ENCODE measurements around the gene CD33.
A peak's percentile ranks its signal among the peaks of the same experiment; 100 is the strongest.

The CD33 gene

GRCh38 chr19:51210874-51211361 lies 14.0 kb upstream of the CD33 start:
- DNase-seq: peak; percentile 2 to 45

- no peak for DNase-seq
Observed at GRCh38 chr19:51211833-51212232, 13.0 kb upstream of the CD33 start.

GRCh38 chr19:51219307-51219706 lies 5.6 kb upstream of the CD33 start:
- no peak for DNase-seq

GRCh38 chr19:51219971-51220370 lies 4.9 kb upstream of the CD33 start:
- no peak for DNase-seq

GRCh38 chr19:51220996-51221395 lies 3.9 kb upstream of the CD33 start:
- no peak for DNase-seq

- no peak for DNase-seq
Observed at GRCh38 chr19:51224163-51224641, 678 bp upstream of the CD33 start.

- DNase-seq: no peak
Observed at GRCh38 chr19:51226067-51226466, 1.2 kb downstream of the CD33 start.

GRCh38 chr19:51227326-51227725 lies 2.4 kb downstream of the CD33 start:
- DNase-seq: no peak

GRCh38 chr19:51227966-51228365 lies 3.1 kb downstream of the CD33 start:
- DNase-seq: no peak

- DNase-seq: no peak
Observed at GRCh38 chr19:51240866-51241265, 16.0 kb downstream of the CD33 start.

GRCh38 chr19:51242881-51243630 lies 18.2 kb downstream of the CD33 start:
- DNase-seq: no peak

GRCh38 chr19:51246164-51246552 lies 21.3 kb downstream of the CD33 start:
- DNase-seq: peak in 1 of 2 donors; percentile 14

- no peak for DNase-seq
Observed at GRCh38 chr19:51247972-51248590, 23.2 kb downstream of the CD33 start.

- no peak for DNase-seq
Observed at GRCh38 chr19:51250786-51251467, 26.0 kb downstream of the CD33 start, which contains the start of gene SIGLECL1. Gene SIGLECL1, plus strand, starts transcription at chr19:51251080. Its CDS starts 12,993 bp downstream, at chr19:51264073.

GRCh38 chr19:51251468-51251820 lies 26.6 kb downstream of the CD33 start:
- no peak for DNase-seq

GRCh38 chr19:51252306-51253079 lies 27.6 kb downstream of the CD33 start:
- DNase-seq: no peak

- no peak for DNase-seq
Observed at GRCh38 chr19:51253088-51253806, 28.4 kb downstream of the CD33 start.

GRCh38 chr19:51256155-51256625 lies 31.3 kb downstream of the CD33 start:
- no peak for DNase-seq

GRCh38 chr19:51257471-51257870 lies 32.6 kb downstream of the CD33 start:
- DNase-seq: no peak

- DNase-seq: no peak
Observed at GRCh38 chr19:51258165-51259160, 33.6 kb downstream of the CD33 start.

Measured in CD4-positive, alpha-beta T cell treated with Interleukin-4 for 1 hour (primary cell).